Spleen (tissue), 11 donors: ENCODE measurements around the gene MAP4K4. TPM values are rescaled to one million over a fixed set of nuclear protein-coding genes. Genes with fewer than 3 reads are reported as not detected.

Source experiments
- DNase-seq: peaks from one replicate; pipeline ENCODE4 v3.0.0-alpha.2; 2020
- H3K27ac ChIP-seq, 8 donors: fragments of 200-600 bp; sonication (generic) in 7 of 8; 1 replicate in 4 of 8; 2 replicates in 4 of 8; pipeline versions ENCODE4 v1.5.0 to v1.8.0; 2016 to 2021; ENCODE audit warnings: inconsistent platforms in 4 of 8, mild to moderate bottlenecking in 4 of 8, moderate library complexity in 1 of 8
- H3K27me3 ChIP-seq, 7 donors: fragments of 200-600 bp; sonication (generic) in 6 of 7; replicated peaks in 1 of 7; 1 replicate in 4 of 7; 2 replicates in 3 of 7; pipeline versions ENCODE4 v1.5.0 to v1.8.0; 2016 to 2021; ENCODE audit warnings: inconsistent platforms in 3 of 7, mild to moderate bottlenecking in 1 of 7
- H3K36me3 ChIP-seq, 6 donors: fragments of 200-600 bp; sonication (generic) in 5 of 6; 1 replicate in 4 of 6; 2 replicates in 2 of 6; pipeline versions ENCODE4 v1.5.0 to v1.8.0; 2016 to 2021; ENCODE audit warnings: inconsistent platforms in 2 of 6
- H3K4me1 ChIP-seq, 6 donors: fragments of 200-600 bp; sonication (generic) in 5 of 6; 1 replicate in 3 of 6; 2 replicates in 3 of 6; pipeline versions ENCODE4 v1.5.0 to v1.8.0; 2016 to 2021; ENCODE audit warnings: inconsistent platforms in 3 of 6
- H3K4me3 ChIP-seq, 8 donors: fragments of 200-600 bp; sonication (generic) in 7 of 8; 1 replicate in 4 of 8; 2 replicates in 4 of 8; pipeline versions ENCODE4 v1.5.0 to v1.8.0; 2016 to 2021; ENCODE audit warnings: inconsistent platforms in 4 of 8, mild to moderate bottlenecking in 4 of 8, moderate library complexity in 2 of 8
- H3K9me3 ChIP-seq, 8 donors: fragments of 200-600 bp; sonication (generic) in 7 of 8; 1 replicate in 4 of 8; 2 replicates in 4 of 8; pipeline versions ENCODE4 v1.5.0 to v1.8.0; 2016 to 2021; ENCODE audit warnings: inconsistent platforms in 4 of 8
- CTCF ChIP-seq, 11 experiments: fragments of 200-600 bp in 7 of 11; fragments of 450-650 bp in 4 of 11; sonication (generic) in 4 of 11; IDR thresholded peaks in 8 of 11; conservative IDR thresholded peaks in 3 of 11; 1 replicate in 7 of 11; 2 replicates in 4 of 11; pipeline versions ENCODE4 v1.4.0 to v1.8.0; 2016 to 2021; ENCODE audit warnings: antibody characterized with exemption in 11 of 11, inconsistent platforms in 4 of 11, mild to moderate bottlenecking in 1 of 11
- POLR2A ChIP-seq, 3 donors: fragments of 450-650 bp; IDR thresholded peaks; one replicate each; pipeline ENCODE4 v1.5.1; 2017; ENCODE audit warnings: antibody characterized with exemption in 3 of 3, mild to moderate bottlenecking in 1 of 3
- POLR2AphosphoS5 ChIP-seq, 3 donors: sonication (generic); formaldehyde crosslinking; IDR thresholded peaks; one replicate each; pipeline ENCODE4 v1.5.1; 2017; ENCODE audit warnings: antibody characterized with exemption in 3 of 3
- WGBS, 5 donors: extraction: QIAGEN DNeasy Blood & Tissue Kit in 3 of 5; methylation state at CpG; one replicate each; pipeline versions ENCODE4 v1.1.5 to v1.1.7; 2013 to 2018; 5-methylcytosine and 5-hydroxymethylcytosine counted together
- intact Hi-C: fragments of 100-400 bp; cut with DNase I; formaldehyde crosslinking; loops from one replicate; pipeline ENCODE4 v1.15.0; 2023; ENCODE audit warnings: low total_unique reads
- polyA plus RNA-seq, 3 donors: library from polyadenylated mRNA; stranded (reverse); fragments of 200-250 nt; gene quantifications; one replicate each; pipeline ENCODE4 v1.2.1, GENCODE V29; 2013
- total RNA-seq, 7 donors: library from RNA; depleted of rRNA in 3 of 7; stranded (reverse); fragments of >200 nt in 3 of 7; fragmentation: NEBNext Ultra II Directional in 4 of 7; extraction: Animal tissue kit (Norgen Biotek cat#: 25700) in 4 of 7; gene quantifications; one replicate each; pipeline versions ENCODE4 v1.1.0 to v1.2.1, GENCODE V29; 2016 to 2021
- donor health status: healthy with polysubstance abuse.
- donor health status: DM: no; HTN: no; CAD: no; lungs with moderate emphysema.
- donor health status: DM: no; HTN: no; CAD: no.
- donor health status: Bipolar disorder and iron deficiency.
- donor health status: healthy.
- donor health status: DM: no; HTN: no; CAD: no.
- donor health status: DM: yes; HTN: yes; CAD: no.

The MAP4K4 gene
- total and polyA plus RNA-seq, 10 donors = 16.7 to 108 (median 71.7) TPM

GRCh38 chr2:101725515-101726192, 28.1 kb downstream of the MAP4K4 start:
- Histone ChIP-seq H3K4me1 (peaks cover 7 to 100% (median 89%) of the 10 kb centered on the region in 6 donors), H3K4me3 (no peak overlapping the region), H3K27ac (peak overlapping the region in 1 of 8 donors; percentile 31), H3K9me3 (no peaks in the 10 kb centered on the region), H3K27me3 (no peaks in the 10 kb centered on the region), H3K36me3 (no peaks in the 10 kb centered on the region)
- no peak for TF ChIP-seq POLR2AphosphoS5 (IDR thresholded peaks at IDR 0.05)
- peak in 4 of 11 experiments; percentile 15 to 39 (median 26) for TF ChIP-seq CTCF (IDR thresholded peaks at IDR 0.05 in 8 of 11, conservative IDR thresholded peaks at IDR 0.05 in 3 of 11)
- TF ChIP-seq POLR2A (IDR thresholded peaks at IDR 0.05) = no peak
- WGBS, 5 donors = 72 to 86% (median 77%) methylated on average over 5 of the region's 5 CpGs
- intact Hi-C loops = no loop called here
- DNase-seq = no peak

- no peak for TF ChIP-seq POLR2A (IDR thresholded peaks at IDR 0.05)
- TF ChIP-seq POLR2AphosphoS5 (IDR thresholded peaks at IDR 0.05) = no peak
- no peak for TF ChIP-seq CTCF (IDR thresholded peaks at IDR 0.05 in 8 of 11, conservative IDR thresholded peaks at IDR 0.05 in 3 of 11)
- no peaks in the 10 kb centered on the region for H3K27me3 ChIP-seq
- WGBS, 5 donors = 56 to 72% (median 68%) methylated on average over 1 of the region's 1 CpG
- H3K9me3 ChIP-seq = no peaks in the 10 kb centered on the region
- H3K4me3 ChIP-seq = no peak overlapping the region
- H3K4me1 ChIP-seq = peaks cover 15 to 100% (median 82%) of the 10 kb centered on the region in 6 donors
- no peak for DNase-seq
- no peak overlapping the region for H3K27ac ChIP-seq
- no peaks in the 10 kb centered on the region for H3K36me3 ChIP-seq
- intact Hi-C loops = no loop called here
These were observed 31.4 kb downstream of the MAP4K4 start for GRCh38 chr2:101728865-101729264.

GRCh38 chr2:101729521-101730190, 32.1 kb downstream of the MAP4K4 start:
- WGBS, 5 donors = 79 to 91% (median 81%) methylated on average over 10 of the region's 10 CpGs
- Histone ChIP-seq H3K9me3 (no peaks in the 10 kb centered on the region), H3K4me1 (peaks cover 11 to 100% (median 82%) of the 10 kb centered on the region in 6 donors), H3K27ac (no peak overlapping the region), H3K27me3 (no peaks in the 10 kb centered on the region), H3K36me3 (no peaks in the 10 kb centered on the region), H3K4me3 (no peak overlapping the region)
- intact Hi-C loops = no loop called here
- no peak for TF ChIP-seq POLR2AphosphoS5 (IDR thresholded peaks at IDR 0.05)
- DNase-seq = no peak

- H3K36me3 ChIP-seq = no peaks in the 10 kb centered on the region
- no peak for DNase-seq
- H3K4me1 ChIP-seq = peaks cover 22 to 100% (median 82%) of the 10 kb centered on the region in 6 donors
- H3K27ac ChIP-seq = no peak overlapping the region
- TF ChIP-seq POLR2A (IDR thresholded peaks at IDR 0.05) (no peak), POLR2AphosphoS5 (IDR thresholded peaks at IDR 0.05) (no peak), CTCF (IDR thresholded peaks at IDR 0.05 in 8 of 11, conservative IDR thresholded peaks at IDR 0.05 in 3 of 11) (no peak)
- H3K27me3 ChIP-seq = no peaks in the 10 kb centered on the region
- 78 to 80% (median 78%) methylated on average over 9 of the region's 9 CpGs for WGBS, 5 donors
- no peak overlapping the region for H3K4me3 ChIP-seq
- intact Hi-C loops = no loop called here
- H3K9me3 ChIP-seq = no peaks in the 10 kb centered on the region
These were observed 33.9 kb downstream of the MAP4K4 start for GRCh38 chr2:101731221-101732054.
